Measurements from ENCODE around the gene MAGI3. TPM values are rescaled to one million over a fixed set of nuclear protein-coding genes. Genes with fewer than 3 reads are reported as not detected.
"Not testable (repeated sequence)": the region's sequence is repeated elsewhere in the genome, so short reads cannot be mapped to it uniquely, and the experiment has no call there.

MAGI3 gene
- total RNA-seq, 1 donor from 2014 or later, result 7.0 TPM

- no peak overlapping the region for H3K4me3 Mint-ChIP-seq (ENCODE audit: unreplicated experiment)
- peaks cover 13% of the 10 kb centered on the region for H3K36me3 Mint-ChIP-seq (ENCODE audit: unreplicated experiment)
- no peak overlapping the region for H3K27ac Mint-ChIP-seq (ENCODE audit: unreplicated experiment)
- H3K9me3 Mint-ChIP-seq (ENCODE audit: unreplicated experiment), result peaks cover 53% of the 10 kb centered on the region
- TF ChIP-seq CTCF (IDR thresholded peaks at IDR 0.05), result no peak
- DNase-seq (ENCODE audit: extremely low spot score, unreplicated experiment), result no peak
- H3K4me1 Mint-ChIP-seq (ENCODE audit: unreplicated experiment), result no peaks in the 10 kb centered on the region
- no peaks in the 10 kb centered on the region for H3K27me3 Mint-ChIP-seq (ENCODE audit: unreplicated experiment)
Observed at GRCh38 chr1:113479713-113480676, 89.7 kb downstream of the MAGI3 start.

DNA sequence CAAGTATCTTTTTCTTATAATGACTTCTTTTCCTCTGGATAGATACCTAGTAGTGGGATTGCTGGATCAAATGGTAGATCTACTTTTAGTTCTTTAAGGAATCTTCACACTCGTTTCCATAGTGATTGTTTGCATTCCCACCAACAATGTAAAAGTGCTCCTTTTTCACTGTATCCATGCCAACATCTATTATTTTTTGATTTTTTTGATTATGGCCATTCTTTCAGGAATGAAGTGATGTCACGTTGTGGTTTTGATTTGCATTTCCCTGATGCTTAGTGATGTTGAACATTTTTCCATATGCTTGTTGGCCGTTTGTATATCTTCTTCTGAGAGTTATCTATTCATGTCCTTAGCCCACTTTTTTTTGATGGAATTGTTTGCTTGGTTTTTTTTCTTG lies 94.8 kb downstream of the MAGI3 start:
- H3K36me3 Mint-ChIP-seq (ENCODE audit: unreplicated experiment); H3K4me3 Mint-ChIP-seq (ENCODE audit: unreplicated experiment); DNase-seq (ENCODE audit: extremely low spot score, unreplicated experiment); H3K4me1 Mint-ChIP-seq (ENCODE audit: unreplicated experiment); H3K27ac Mint-ChIP-seq (ENCODE audit: unreplicated experiment); H3K27me3 Mint-ChIP-seq (ENCODE audit: unreplicated experiment): not testable (repeated sequence)
- peaks cover 38% of the 10 kb centered on the region for H3K9me3 Mint-ChIP-seq (ENCODE audit: unreplicated experiment)

DNA sequence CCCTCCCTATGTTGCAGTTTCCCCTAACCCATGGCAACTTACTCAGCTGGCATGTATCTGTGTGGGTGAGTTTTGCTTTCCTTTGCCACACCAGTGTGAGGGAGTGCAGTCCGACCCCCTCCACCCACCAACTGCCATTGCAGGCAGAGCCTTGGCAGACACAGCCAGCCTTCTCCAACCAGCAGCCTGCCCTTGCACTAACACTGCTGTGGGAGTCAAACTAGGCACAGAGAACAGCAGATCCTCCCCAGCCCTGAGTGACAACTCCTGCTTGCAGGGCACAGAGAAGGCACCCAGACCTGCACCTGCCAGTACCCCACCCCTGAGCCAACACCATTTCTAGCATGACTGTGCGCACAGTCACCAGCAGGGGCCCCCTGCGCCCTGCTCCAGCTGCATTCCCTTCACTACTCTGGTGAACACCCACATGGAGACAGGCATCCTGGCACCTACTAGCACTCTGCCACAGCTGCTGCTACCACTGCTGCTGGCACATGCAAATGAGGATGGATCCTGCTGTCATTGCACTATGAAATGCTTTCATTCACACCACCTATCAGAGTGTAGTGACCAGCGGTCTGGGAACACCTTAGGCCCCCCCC lies 98.4 kb downstream of the MAGI3 start:
- Mint-ChIP-seq H3K4me3 (ENCODE audit: unreplicated experiment) (no peak overlapping the region), H3K4me1 (ENCODE audit: unreplicated experiment) (peaks cover 2% of the 10 kb centered on the region), H3K36me3 (ENCODE audit: unreplicated experiment) (peaks cover 6% of the 10 kb centered on the region), H3K27me3 (ENCODE audit: unreplicated experiment) (no peaks in the 10 kb centered on the region), H3K9me3 (ENCODE audit: unreplicated experiment) (peaks cover 49% of the 10 kb centered on the region), H3K27ac (ENCODE audit: unreplicated experiment) (no peak overlapping the region)
- no peak for DNase-seq (ENCODE audit: extremely low spot score, unreplicated experiment)
- TF ChIP-seq CTCF (IDR thresholded peaks at IDR 0.05), result no peak

- TF ChIP-seq CTCF (IDR thresholded peaks at IDR 0.05), result no peak
- no peak overlapping the region for H3K27ac Mint-ChIP-seq (ENCODE audit: unreplicated experiment)
- no peak overlapping the region for H3K4me3 Mint-ChIP-seq (ENCODE audit: unreplicated experiment)
- H3K27me3 Mint-ChIP-seq (ENCODE audit: unreplicated experiment), result no peaks in the 10 kb centered on the region
- H3K36me3 Mint-ChIP-seq (ENCODE audit: unreplicated experiment), result peaks cover 6% of the 10 kb centered on the region
- H3K9me3 Mint-ChIP-seq (ENCODE audit: unreplicated experiment), result peaks cover 50% of the 10 kb centered on the region
- H3K4me1 Mint-ChIP-seq (ENCODE audit: unreplicated experiment), result peaks cover under 1% of the 10 kb centered on the region
- DNase-seq (ENCODE audit: extremely low spot score, unreplicated experiment), result no peak
Observed at GRCh38 chr1:113490384-113490783, 100.1 kb downstream of the MAGI3 start.

DNA sequence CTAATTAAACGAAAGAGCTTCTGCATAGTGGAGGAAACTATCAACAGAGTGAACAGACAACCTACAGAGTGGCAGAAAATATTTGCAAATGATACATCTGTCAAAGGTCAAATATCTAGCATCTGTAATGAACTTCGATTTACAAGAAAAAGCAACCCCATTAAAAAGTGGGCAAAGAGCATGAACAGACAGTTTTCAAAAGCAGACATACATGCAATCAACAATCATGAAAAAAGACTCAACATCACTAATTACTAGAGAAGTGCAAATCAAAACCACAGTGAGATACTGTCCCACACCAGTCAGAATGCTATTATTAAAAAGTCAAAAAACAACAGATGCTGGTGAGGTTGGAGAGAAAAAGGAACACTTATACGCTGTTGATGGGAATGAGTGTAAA lies 103.2 kb downstream of the MAGI3 start:
- Mint-ChIP-seq H3K27ac (ENCODE audit: unreplicated experiment) (no peak overlapping the region), H3K4me3 (ENCODE audit: unreplicated experiment) (no peak overlapping the region), H3K27me3 (ENCODE audit: unreplicated experiment) (no peaks in the 10 kb centered on the region), H3K36me3 (ENCODE audit: unreplicated experiment) (peaks cover 4% of the 10 kb centered on the region), H3K4me1 (ENCODE audit: unreplicated experiment) (no peaks in the 10 kb centered on the region), H3K9me3 (ENCODE audit: unreplicated experiment) (peaks cover 40% of the 10 kb centered on the region)
- DNase-seq (ENCODE audit: extremely low spot score, unreplicated experiment), result no peak
- TF ChIP-seq CTCF (IDR thresholded peaks at IDR 0.05), result no peak
